Lower leg skin (tissue), 3 donors: Measurements from ENCODE around the gene LCORL.

Source experiments
- POLR2A ChIP-seq, 2 donors: fragments of 450-650 bp; IDR thresholded peaks; one replicate each; pipeline ENCODE4 v1.6.1; 2016 to 2017; ENCODE audit warnings: antibody characterized with exemption in 2 of 2, mild to moderate bottlenecking in 1 of 2, moderate library complexity in 1 of 2
- TF ChIP-seq, protein P1 (sequence below), 3 donors: fragments of 450-650 bp; IDR thresholded peaks; one replicate each; pipeline ENCODE4 v1.5.1; 2016; ENCODE audit warnings: antibody characterized with exemption in 3 of 3, mild to moderate bottlenecking in 3 of 3, moderate library complexity in 2 of 3

DNA sequence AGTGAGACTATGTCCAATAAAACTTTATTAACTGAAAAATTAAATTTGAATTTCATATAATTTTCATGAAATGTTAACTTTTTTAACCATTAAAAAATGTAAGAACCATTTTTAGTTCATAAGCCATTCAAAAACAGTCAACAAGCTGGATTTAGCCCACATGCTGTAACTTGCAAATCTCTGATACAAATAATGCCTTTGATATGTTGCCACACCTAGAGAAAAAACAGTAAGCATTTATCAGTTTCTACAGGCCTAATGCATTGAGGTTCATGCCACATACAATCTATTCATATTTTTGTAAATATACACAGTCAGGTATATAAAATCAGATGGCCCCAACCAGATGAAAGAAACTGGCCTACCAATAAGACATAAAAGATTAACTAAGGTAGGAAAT, 52.8 kb downstream of the LCORL start:
- TF ChIP-seq, protein P1, sequence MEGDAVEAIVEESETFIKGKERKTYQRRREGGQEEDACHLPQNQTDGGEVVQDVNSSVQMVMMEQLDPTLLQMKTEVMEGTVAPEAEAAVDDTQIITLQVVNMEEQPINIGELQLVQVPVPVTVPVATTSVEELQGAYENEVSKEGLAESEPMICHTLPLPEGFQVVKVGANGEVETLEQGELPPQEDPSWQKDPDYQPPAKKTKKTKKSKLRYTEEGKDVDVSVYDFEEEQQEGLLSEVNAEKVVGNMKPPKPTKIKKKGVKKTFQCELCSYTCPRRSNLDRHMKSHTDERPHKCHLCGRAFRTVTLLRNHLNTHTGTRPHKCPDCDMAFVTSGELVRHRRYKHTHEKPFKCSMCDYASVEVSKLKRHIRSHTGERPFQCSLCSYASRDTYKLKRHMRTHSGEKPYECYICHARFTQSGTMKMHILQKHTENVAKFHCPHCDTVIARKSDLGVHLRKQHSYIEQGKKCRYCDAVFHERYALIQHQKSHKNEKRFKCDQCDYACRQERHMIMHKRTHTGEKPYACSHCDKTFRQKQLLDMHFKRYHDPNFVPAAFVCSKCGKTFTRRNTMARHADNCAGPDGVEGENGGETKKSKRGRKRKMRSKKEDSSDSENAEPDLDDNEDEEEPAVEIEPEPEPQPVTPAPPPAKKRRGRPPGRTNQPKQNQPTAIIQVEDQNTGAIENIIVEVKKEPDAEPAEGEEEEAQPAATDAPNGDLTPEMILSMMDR (IDR thresholded peaks at IDR 0.05) = no peak
- TF ChIP-seq POLR2A (IDR thresholded peaks at IDR 0.05) = no peak
